HEK293T (cell line): ENCODE data around the gene GINS1.

Source experiments
- ARNT ChIP-seq: fragments of 450-650 bp; IDR thresholded peaks from 2 replicates; pipeline ENCODE4 v1.6.1; 2017; ENCODE audit warnings: mild to moderate bottlenecking
- BHLHE40 ChIP-seq: fragments of 450-650 bp; IDR thresholded peaks from 2 replicates; pipeline ENCODE4 v1.6.1; 2016; ENCODE audit warnings: mild to moderate bottlenecking, moderate library complexity, borderline replicate concordance
- FOXM1 ChIP-seq: fragments of 450-650 bp; IDR thresholded peaks from 2 replicates; pipeline ENCODE4 v1.6.1; 2017; ENCODE audit warnings: mild to moderate bottlenecking, borderline replicate concordance
- SP1 ChIP-seq: fragments of 450-650 bp; IDR thresholded peaks from 2 replicates; pipeline ENCODE4 v1.6.1; 2017
- SUZ12 ChIP-seq: fragments of 450-650 bp; IDR thresholded peaks from 2 replicates; pipeline ENCODE4 v1.6.1; 2016; ENCODE audit warnings: mild to moderate bottlenecking

DNA sequence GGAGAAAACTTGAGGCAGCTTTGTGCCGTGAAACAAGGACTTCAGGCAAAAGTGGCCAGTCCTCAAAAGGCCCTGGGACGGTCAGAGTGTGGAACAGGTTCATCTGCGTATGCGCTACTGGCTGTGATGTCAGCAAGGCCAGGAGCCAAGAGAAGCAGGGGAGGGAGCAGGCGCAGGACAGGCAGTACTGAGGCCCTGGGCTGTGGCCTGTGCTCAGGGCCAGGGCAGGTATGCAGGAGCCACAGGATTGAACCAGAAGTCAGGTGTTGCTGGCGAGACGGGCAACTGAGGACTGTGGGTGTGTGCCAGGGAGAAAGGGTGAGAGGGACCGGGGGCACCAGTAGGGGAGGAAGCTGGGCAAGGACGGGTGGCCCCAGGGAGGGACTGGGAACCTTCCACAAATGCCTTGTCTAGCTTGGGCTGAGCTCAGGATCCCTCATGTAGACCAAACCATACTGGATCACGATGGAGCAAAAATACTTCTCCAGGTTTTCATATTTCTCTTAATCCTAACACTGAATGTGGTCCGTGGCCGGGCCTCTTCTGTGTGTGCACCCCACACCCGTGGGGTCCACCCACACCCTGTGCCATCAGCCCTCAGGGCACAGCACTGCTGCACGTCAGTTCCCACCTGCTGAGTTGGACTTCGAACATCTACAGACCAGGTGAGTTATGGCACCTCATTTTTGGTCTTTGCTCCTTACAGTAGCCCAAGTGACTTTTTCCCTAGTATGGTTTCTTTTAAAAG lies 46.9 kb downstream of the GINS1 start:
- TF ChIP-seq SP1 (no peak), BHLHE40 (no peak), FOXM1 (no peak), ARNT (no peak), SUZ12 (no peak)
